HG02870 (cell line): ENCODE data around the gene TUBB4B.

Experiments
- ATAC-seq: cut with Tn5 transposase; IDR thresholded peaks from one replicate; pipeline ENCODE4 v1.9.1; 2021; ENCODE audit warnings: mild to moderate bottlenecking, moderate library complexity; ENCODE audit not compliant: unreplicated experiment

TUBB4B gene

GRCh38 chr9:137240841-137241489 lies at the start of gene TUBB4B:
Gene TUBB4B (plus strand): TSS chr9:137241287. CDS start chr9:137241361, 74 bp downstream.
- peak; percentile 77 for ATAC-seq

GRCh38 chr9:137191691-137192447 lies 49.2 kb upstream of the TUBB4B start:
- ATAC-seq: no peak

GRCh38 chr9:137192448-137192780 lies 48.7 kb upstream of the TUBB4B start:
- ATAC-seq: no peak

DNA sequence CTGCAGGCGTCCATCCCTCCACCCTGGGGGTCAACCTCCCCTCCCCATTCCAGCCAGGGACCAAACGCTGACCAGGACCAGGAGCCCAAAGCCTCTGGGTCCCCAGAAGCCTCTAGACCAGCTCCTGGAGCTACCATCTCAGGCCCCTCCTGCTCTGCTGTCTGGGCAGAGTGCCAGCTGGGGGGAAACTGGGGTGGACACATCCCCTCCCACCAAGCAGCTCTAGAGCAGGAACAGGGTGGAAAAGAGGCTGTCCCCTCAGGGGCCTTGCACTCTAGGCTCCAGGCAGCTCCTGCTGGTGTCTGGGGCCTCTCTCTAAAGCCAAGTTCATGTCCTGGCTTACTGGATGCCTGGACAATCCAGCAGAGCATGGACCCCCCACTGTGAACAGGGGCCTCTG lies 48.2 kb upstream of the TUBB4B start:
- ATAC-seq: no peak

DNA sequence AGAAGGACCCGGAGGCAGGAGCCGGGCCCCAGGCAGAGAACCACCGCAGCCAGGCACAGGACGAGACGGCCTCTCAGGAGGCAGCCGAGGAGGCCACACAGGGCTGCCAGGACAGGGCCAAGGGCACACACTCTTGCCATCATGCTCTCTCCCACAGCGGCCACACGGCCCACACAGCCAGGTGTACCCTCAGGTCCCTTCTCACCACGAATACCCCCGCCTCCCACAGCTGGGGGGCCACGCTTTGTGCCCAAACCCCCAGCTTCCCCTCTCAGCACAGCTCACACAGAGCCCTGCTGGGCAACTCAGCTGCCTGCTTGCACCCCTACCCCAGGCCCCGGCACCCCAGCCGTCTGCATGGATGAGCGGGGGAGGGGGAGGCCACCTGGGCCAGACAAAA lies 47.3 kb upstream of the TUBB4B start:
- ATAC-seq: no peak

DNA sequence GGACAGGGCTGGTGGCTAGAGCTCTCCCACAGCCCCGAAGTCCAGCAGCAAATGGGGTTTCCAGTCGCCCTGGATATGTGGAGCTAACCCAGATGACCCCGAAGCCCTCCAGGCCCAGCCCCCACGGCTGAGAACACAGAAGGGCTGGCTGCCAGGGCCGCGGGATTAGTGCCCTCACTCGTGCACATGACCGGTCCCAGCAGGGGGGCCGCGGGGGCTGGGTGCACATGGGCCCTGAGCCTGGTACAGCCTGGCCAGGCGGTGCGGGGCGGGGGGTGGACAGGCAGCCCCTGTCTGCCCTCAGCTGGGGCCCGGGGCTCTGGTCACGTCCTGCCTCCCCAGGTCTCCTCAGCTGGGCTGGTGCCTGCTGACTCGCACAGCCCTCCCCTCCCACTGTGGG lies 46.7 kb upstream of the TUBB4B start:
- no peak for ATAC-seq

- no peak for ATAC-seq
Measured at GRCh38 chr9:137194909-137195308, 46.2 kb upstream of the TUBB4B start.

DNA sequence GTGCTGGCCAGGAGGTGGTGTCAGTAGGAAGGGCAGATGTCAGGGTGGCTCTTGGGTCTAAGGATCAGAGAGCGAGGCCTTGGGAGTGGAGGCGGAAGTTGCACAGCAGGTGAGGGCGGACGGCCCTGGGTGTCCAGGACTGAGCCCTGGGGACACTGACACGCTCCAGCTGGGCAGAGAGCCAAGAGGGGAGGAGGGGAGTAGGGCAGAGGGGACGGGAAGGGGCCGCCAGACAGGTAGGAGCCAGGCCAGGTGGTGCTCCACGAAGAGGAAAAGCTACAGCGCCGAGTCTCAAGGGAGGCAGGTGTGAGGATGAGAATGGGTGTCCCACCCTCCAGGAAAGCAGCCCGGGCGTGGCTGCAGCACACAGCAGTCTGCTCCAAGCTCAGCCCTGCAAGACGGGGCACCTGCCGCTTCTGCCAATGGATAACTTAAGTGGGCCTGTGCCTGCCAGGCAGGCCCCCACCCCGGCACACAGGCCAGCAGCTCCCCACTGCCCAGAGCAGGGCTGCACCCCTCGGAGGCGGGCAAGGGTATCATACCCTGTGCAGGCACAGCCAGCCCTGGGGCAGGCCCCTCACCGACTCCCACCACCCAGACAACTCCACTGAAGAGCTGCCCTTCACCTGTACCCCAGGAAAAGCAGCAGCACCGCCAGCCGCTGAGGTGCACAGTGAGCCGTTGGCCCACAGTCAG lies 45.4 kb upstream of the TUBB4B start:
- ATAC-seq: no peak

GRCh38 chr9:137198051-137198901 lies 42.8 kb upstream of the TUBB4B start:
- ATAC-seq: no peak

DNA sequence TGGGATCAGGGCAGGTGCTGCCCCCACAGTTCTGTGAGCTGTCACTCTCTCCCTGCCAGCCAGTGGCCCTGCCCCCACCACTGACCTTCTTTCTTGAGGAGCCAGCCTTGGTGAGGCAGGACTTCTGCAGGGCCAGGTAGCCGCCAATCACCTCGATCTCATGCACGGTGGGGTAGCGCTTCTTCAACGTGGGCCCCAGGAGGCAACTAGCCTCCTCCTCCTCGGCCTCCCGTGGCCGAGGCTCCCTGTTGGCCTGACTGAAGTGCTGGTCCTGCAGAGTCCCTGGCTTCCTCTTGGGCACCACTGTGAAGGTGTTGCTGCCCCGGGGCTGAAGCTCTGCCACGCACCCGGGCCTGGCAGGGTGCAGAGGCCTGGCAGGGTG lies 42.2 kb upstream of the TUBB4B start:
- no peak for ATAC-seq

DNA sequence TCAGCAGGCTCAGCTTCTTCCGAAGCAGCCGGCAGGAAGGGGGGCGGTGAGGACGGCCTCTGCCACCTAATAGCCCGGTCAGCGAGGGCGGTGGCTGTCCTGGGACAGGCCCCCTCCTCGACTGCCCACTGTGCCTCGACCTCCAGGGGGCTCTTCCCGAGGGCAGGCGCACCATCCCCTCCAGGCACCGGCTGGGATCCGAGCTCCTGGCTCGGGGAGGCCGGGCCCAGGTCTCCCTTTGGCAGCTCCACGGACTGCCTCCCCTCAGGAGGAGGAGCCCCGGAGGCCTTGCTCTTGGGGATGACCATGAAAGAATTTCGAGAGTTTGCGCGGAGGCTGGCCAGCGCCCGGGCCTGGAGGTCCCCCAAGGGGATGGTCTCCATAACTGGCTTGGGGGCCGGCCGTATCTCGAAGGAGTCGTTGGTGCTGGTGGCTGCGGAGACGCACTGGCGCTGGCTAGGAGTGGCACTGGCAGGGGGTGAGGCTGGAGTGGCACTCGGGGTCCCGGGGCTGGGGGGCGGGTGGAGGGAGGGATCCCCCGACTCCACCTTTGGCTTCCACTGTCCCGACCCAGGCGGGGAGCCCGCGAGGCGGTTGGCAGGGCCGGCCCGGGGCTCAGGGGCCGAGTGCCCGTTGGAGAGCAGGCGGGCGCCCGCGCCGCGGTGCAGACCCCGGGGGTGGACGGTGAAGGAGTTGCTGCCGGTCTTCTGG lies 41.5 kb upstream of the TUBB4B start:
- ATAC-seq: no peak

DNA sequence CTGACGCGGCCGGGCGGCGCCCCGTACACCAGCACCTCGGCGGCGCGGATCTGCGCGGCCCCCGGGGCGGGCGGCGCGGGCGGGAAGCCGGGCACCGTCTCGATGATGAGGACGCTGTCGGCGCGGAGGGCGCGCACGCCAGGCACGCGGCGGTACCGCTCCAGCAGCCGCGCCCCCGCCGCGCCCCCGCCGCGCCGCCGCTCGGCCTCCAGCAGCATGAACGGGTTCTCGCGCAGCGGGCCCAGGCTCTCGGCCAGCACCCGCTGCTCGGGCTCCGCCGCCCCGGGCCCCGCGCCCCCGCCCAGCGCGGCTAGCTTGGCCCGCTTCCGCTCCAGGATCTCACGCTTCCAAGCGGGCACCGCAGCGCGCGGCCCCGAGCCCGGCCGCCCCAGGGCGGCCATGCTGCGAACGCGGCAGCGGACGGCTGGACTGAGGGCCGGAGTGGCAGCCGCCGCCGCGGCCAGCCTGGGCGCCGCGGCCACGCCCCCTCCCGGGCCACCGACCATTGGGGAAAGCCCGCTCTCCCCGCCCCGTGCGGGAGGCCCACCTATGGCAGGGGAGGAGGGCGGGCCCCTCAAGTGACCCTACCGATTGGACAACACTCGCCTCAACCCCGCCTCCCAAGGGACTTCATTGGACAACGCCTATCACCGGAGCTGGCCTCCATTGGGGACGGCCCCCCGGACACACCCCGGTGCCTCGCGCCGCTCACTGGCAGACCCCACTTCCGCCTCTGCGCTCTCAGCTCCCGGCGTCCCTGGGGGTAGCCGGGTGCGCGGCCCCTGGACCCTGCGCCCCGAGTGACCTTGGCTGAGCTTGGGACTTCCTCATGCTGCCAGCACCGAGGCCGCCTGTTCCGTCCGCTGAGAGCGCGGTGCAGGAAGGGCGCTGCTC lies 40.5 kb upstream of the TUBB4B start, which contains the start of gene TPRN:
Gene TPRN, minus strand, starts transcription at position 431 of the 894 bp plus-strand sequence. Its CDS starts 30 bp downstream, at position 401.
- peak; percentile 94 for ATAC-seq

GRCh38 chr9:137201205-137201868 lies 39.8 kb upstream of the TUBB4B start:
- no peak for ATAC-seq

GRCh38 chr9:137202966-137203365 lies 38.1 kb upstream of the TUBB4B start:
- no peak for ATAC-seq

- ATAC-seq: no peak
Measured at GRCh38 chr9:137204731-137205125, 36.4 kb upstream of the TUBB4B start.

DNA sequence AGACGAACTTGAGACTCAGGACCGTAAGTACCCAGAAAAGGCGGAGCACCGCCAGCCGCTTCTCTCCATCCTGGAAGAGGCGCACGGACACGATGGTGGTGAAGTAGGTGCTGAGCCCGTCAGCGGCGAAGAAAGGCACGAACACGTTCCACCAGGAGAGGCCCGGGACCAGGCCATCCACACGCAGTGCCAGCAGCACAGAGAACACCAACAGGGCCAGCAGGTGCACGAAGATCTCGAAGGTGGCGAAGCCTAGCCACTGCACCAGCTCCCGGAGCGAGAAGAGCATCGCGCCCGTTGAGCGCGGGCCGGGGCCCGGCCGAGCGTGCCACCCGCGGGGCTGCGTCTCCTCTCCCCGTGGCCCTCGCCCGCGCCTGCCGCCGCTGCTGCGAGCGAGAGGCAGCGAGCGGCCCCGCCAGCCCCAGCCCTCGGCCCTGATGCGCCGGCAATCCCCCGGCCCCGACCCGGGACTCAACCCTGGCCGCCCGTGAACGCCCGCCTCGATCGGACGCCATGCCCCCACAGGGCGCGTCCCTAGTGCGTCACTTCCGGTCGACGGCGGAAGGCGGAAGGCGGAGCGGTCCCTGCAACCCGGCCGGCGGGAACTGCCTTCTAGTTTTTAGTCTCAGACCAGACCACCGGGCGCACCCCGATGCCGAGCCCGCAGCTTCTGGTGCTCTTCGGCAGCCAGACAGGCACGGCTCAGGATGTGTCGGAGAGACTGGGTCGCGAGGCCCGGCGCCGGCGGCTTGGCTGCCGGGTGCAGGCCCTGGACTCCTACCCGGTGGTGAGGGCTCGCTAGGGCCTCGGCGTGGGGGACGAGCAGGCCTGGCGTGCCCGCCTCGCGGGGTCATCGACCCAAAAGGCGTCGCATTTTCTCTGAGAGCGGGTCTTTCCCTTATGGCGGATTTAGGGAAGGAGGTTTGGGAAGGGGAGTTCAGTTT lies 35.7 kb upstream of the TUBB4B start, which contains the start of the genes NDOR1 and TMEM203:
Gene NDOR1, plus strand, starts transcription at position 575 of the 944 bp plus-strand sequence. Its CDS starts 78 bp downstream, at position 653.
Gene TMEM203, minus strand, starts transcription at position 523 of the 944 bp plus-strand sequence. Its CDS starts 234 bp downstream, at position 289.
- no peak for ATAC-seq

- no peak for ATAC-seq
Measured at GRCh38 chr9:137206602-137207001, 34.5 kb upstream of the TUBB4B start.
